BLaER1 (cell line): ENCODE results near the gene ERBB3.

Experiments
- H3K27ac ChIP-seq: shearing (Covaris generic); formaldehyde crosslinking; 2 replicates; pipeline ENCODE4 v1.8.1; 2022
- H3K27me3 ChIP-seq: shearing (Covaris generic); formaldehyde crosslinking; 2 replicates; pipeline ENCODE4 v1.8.1; 2022
- H3K36me3 ChIP-seq: shearing (Covaris generic); formaldehyde crosslinking; 2 replicates; pipeline ENCODE4 v1.8.1; 2022
- H3K4me1 ChIP-seq: shearing (Covaris generic); formaldehyde crosslinking; 2 replicates; pipeline ENCODE4 v1.8.1; 2022
- H3K4me2 ChIP-seq: shearing (Covaris generic); formaldehyde crosslinking; 2 replicates; pipeline ENCODE4 v1.8.1; 2022
- H3K4me3 ChIP-seq: shearing (Covaris generic); formaldehyde crosslinking; 2 replicates; pipeline ENCODE4 v1.8.1; 2022
- H3K9ac ChIP-seq: shearing (Covaris generic); formaldehyde crosslinking; 2 replicates; pipeline ENCODE4 v1.8.1; 2022
- H3K9me3 ChIP-seq: shearing (Covaris generic); formaldehyde crosslinking; 2 replicates; pipeline ENCODE4 v1.8.1; 2022
- H4K20me1 ChIP-seq: shearing (Covaris generic); formaldehyde crosslinking; 2 replicates; pipeline ENCODE4 v1.8.1; 2022
- Cebpa-rat ChIP-seq: shearing (Covaris generic); IDR thresholded peaks from 2 replicates; pipeline ENCODE4 v1.8.1; 2022

The ERBB3 gene

GRCh38 chr12:56078931-56079722, 838 bp upstream of the ERBB3 start:
- Histone ChIP-seq H3K4me3 (peak overlapping the region; percentile 66), H3K9me3 (no peaks in the 10 kb centered on the region), H3K4me1 (peaks cover 28% of the 10 kb centered on the region), H3K4me2 (peak overlapping the region; percentile 91), H4K20me1 (no peaks in the 10 kb centered on the region), H3K27ac (no peak overlapping the region), H3K27me3 (peaks cover 42% of the 10 kb centered on the region), H3K9ac (peak overlapping the region; percentile 21; the same call in 1 of the 2 replicates), H3K36me3 (no peaks in the 10 kb centered on the region)
- no peak for TF ChIP-seq Cebpa-rat

- H3K9ac ChIP-seq, result no peak overlapping the region
- no peaks in the 10 kb centered on the region for H3K36me3 ChIP-seq
- H3K9me3 ChIP-seq, result no peaks in the 10 kb centered on the region
- no peak for TF ChIP-seq Cebpa-rat
- H3K4me1 ChIP-seq, result peaks cover 28% of the 10 kb centered on the region
- peak overlapping the region; percentile 91 for H3K4me2 ChIP-seq
- H3K4me3 ChIP-seq, result peak overlapping the region; percentile 66; the same call in 1 of the 2 replicates
- H4K20me1 ChIP-seq, result no peaks in the 10 kb centered on the region
- H3K27ac ChIP-seq, result no peak overlapping the region
- peaks cover 42% of the 10 kb centered on the region for H3K27me3 ChIP-seq
These were observed 682 bp downstream of the ERBB3 start for GRCh38 chr12:56080556-56081138.

DNA sequence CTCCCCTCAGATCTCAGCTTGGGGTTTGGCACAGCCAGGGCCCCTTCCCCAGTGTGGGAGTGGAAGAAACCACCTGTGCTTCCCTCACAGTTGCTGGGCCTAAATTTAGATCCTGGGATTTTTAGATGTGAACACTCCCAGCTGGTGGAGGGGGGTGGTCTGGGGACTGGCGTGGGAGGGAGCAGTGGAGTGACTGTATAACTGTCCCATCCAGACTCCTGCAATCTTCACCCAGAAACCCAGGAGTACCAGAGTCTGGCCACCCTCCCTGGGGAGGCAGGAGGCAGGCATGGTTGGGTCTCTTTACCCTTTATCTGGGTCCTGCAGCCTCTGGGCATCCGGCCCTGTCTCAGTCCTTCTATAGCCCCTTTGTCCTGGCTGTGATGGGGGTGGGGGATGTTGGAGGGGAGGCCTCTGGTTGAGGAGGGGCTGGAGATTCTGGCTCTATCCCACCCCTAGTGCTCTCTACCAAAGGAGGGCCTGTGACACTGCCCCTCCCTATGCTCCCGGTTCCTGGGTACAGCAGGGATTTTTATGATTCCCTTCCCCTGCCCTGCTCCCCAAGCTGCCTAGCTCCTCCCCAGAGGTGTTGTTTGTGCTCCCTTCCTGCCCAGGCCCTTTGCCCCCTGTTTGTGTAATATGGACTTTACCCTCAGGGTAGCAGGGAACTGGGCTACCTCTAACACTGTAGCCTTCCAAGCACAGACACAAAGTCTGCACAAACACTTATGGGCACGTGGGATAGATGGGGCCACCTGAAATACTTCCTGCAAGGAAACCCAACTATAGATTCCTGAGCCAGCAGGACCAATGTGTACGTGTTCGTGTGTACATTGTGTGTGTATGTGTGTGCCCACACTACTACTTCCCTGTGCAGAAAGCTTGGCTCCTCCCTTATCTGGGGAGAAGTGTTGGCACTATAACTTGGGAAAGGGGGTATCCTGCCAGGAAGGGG, 1.7 kb downstream of the ERBB3 start:
- Histone ChIP-seq H3K9ac (no peak overlapping the region), H3K9me3 (no peaks in the 10 kb centered on the region), H3K27ac (no peak overlapping the region), H3K36me3 (no peaks in the 10 kb centered on the region), H4K20me1 (no peaks in the 10 kb centered on the region), H3K27me3 (peaks cover 42% of the 10 kb centered on the region), H3K4me3 (no peak overlapping the region), H3K4me2 (peak overlapping the region; percentile 39), H3K4me1 (peaks cover 28% of the 10 kb centered on the region)
- no peak for TF ChIP-seq Cebpa-rat

DNA sequence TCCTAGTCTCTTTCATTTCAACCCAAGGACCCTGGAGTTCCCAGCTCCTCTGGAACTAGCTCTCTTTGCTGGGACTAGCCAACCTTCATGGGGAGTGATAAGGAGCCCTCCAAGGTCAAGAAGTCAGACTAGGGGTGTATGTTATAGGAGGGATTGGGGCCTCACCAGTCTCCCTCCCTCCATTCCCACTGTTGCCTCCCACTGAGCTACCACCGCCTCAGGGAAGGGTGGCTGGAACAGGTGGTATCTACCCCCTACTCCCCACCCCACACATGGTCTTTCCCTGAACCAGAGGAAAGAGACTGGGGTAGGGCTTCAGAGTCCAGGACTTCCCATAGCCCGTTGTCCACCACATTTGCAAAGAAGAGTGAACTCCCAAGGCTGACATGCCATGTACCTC, 2.4 kb downstream of the ERBB3 start:
- Histone ChIP-seq H3K27ac (no peak overlapping the region), H4K20me1 (no peaks in the 10 kb centered on the region), H3K9me3 (no peaks in the 10 kb centered on the region), H3K27me3 (peaks cover 42% of the 10 kb centered on the region), H3K9ac (no peak overlapping the region), H3K4me1 (peaks cover 28% of the 10 kb centered on the region), H3K4me3 (no peak overlapping the region), H3K36me3 (no peaks in the 10 kb centered on the region), H3K4me2 (no peak overlapping the region)
- TF ChIP-seq Cebpa-rat, result no peak

DNA sequence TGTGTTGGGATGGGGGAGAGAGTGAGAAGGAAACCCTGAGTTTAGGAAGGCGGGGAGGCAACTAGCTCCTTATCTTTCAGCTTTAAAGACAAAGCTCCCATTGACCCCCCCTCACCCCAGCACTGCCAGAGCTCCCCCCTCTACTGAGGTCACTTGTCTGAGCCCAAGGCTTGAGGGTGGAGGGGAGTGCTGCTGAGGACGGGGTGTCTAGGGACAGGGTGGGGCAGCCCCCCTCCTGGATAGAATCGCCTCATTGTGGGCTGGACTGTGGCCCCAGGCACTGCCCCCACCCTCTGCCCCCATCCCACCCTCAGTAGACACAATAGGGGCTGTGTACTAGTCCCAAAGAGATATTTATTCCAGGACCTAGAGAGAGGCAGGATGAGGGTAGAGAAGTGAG, 3.0 kb downstream of the ERBB3 start:
- no peaks in the 10 kb centered on the region for H3K36me3 ChIP-seq
- H4K20me1 ChIP-seq, result no peaks in the 10 kb centered on the region
- H3K27me3 ChIP-seq, result peaks cover 41% of the 10 kb centered on the region
- peaks cover 28% of the 10 kb centered on the region for H3K4me1 ChIP-seq
- no peak for TF ChIP-seq Cebpa-rat
- no peak overlapping the region for H3K4me3 ChIP-seq
- no peaks in the 10 kb centered on the region for H3K9me3 ChIP-seq
- H3K4me2 ChIP-seq, result no peak overlapping the region
- no peak overlapping the region for H3K27ac ChIP-seq
- H3K9ac ChIP-seq, result no peak overlapping the region

DNA sequence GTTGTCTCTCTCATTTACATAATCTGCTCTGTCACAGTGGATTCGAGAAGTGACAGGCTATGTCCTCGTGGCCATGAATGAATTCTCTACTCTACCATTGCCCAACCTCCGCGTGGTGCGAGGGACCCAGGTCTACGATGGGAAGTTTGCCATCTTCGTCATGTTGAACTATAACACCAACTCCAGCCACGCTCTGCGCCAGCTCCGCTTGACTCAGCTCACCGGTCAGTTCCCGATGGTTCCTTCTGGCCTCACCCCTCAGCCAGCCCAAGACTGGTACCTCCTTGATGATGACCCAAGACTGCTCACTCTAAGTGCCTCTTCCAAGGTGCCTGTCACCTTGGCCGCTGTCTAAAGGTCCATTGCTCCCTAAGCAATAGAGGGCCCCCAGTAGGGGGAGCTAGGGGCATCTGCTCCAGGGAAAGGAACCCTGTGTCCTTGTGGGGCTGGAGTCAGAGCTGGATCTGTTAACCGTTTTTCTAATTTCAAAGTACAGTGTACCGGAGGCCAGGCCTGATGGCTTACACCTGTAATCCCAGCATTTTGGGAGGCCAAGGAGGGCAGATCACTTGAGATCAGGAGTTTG, 5.1 kb downstream of the ERBB3 start:
- no peak overlapping the region for H3K4me2 ChIP-seq
- no peak overlapping the region for H3K27ac ChIP-seq
- no peaks in the 10 kb centered on the region for H4K20me1 ChIP-seq
- peaks cover 20% of the 10 kb centered on the region for H3K27me3 ChIP-seq
- no peak for TF ChIP-seq Cebpa-rat
- H3K9ac ChIP-seq, result no peak overlapping the region
- H3K9me3 ChIP-seq, result no peaks in the 10 kb centered on the region
- peaks cover 16% of the 10 kb centered on the region for H3K4me1 ChIP-seq
- no peaks in the 10 kb centered on the region for H3K36me3 ChIP-seq
- H3K4me3 ChIP-seq, result no peak overlapping the region

- Histone ChIP-seq H4K20me1 (no peaks in the 10 kb centered on the region), H3K9me3 (no peaks in the 10 kb centered on the region), H3K9ac (no peak overlapping the region), H3K36me3 (no peaks in the 10 kb centered on the region), H3K4me1 (peaks cover 5% of the 10 kb centered on the region), H3K4me2 (no peak overlapping the region), H3K4me3 (no peak overlapping the region), H3K27ac (no peak overlapping the region), H3K27me3 (peaks cover 10% of the 10 kb centered on the region)
- TF ChIP-seq Cebpa-rat, result no peak
These were observed 6.1 kb downstream of the ERBB3 start for GRCh38 chr12:56086096-56086495.

GRCh38 chr12:56086608-56087007, 6.6 kb downstream of the ERBB3 start:
- H4K20me1 ChIP-seq, result no peaks in the 10 kb centered on the region
- no peaks in the 10 kb centered on the region for H3K36me3 ChIP-seq
- no peak overlapping the region for H3K9ac ChIP-seq
- H3K27me3 ChIP-seq, result peaks cover 5% of the 10 kb centered on the region; the same call in 1 of the 2 replicates
- peaks cover under 1% of the 10 kb centered on the region; the same call in 1 of the 2 replicates for H3K4me1 ChIP-seq
- no peak overlapping the region for H3K4me3 ChIP-seq
- H3K4me2 ChIP-seq, result no peak overlapping the region
- H3K27ac ChIP-seq, result no peak overlapping the region
- no peaks in the 10 kb centered on the region for H3K9me3 ChIP-seq
- no peak for TF ChIP-seq Cebpa-rat

GRCh38 chr12:56087220-56087619, 7.3 kb downstream of the ERBB3 start:
- Histone ChIP-seq H3K27ac (no peak overlapping the region), H3K4me3 (no peak overlapping the region), H3K4me2 (no peak overlapping the region), H3K27me3 (no peaks in the 10 kb centered on the region; the same call in 1 of the 2 replicates), H3K9ac (no peak overlapping the region), H3K4me1 (no peaks in the 10 kb centered on the region), H4K20me1 (no peaks in the 10 kb centered on the region), H3K9me3 (no peaks in the 10 kb centered on the region), H3K36me3 (no peaks in the 10 kb centered on the region)
- TF ChIP-seq Cebpa-rat, result no peak
